ENCODE data around the gene KCNE4.

GRCh38 chr2:223050188-223050587 lies 1.8 kb upstream of the KCNE4 start:
- no peak for TF ChIP-seq POLR2A (IDR thresholded peaks at IDR 0.05; ENCODE audit: low read depth, low read length)
- no peak for TF ChIP-seq TAF1 (IDR thresholded peaks at IDR 0.05; ENCODE audit: borderline replicate concordance, low read depth, low read length)

All from GM12892 (cell line).